Measurements from ENCODE around the gene FNBP1. TPM values are rescaled to one million over a fixed set of nuclear protein-coding genes. Genes with fewer than 3 reads are reported as not detected.
A peak's percentile ranks its signal among the peaks of the same experiment; 100 is the strongest.

The FNBP1 gene
- total RNA-seq, 6 donors from 2014 or later: 34.8 to 85.4 (median 51.6) TPM

GRCh38 chr9:129888293-129889121, 154.5 kb downstream of the FNBP1 start:
- H3K27ac ChIP-seq: peak overlapping the region; percentile 84 to 90 (median 86)
- TF ChIP-seq POLR2AphosphoS5 (IDR thresholded peaks at IDR 0.05) (peak; percentile 22 to 78), EP300 (IDR thresholded peaks at IDR 0.05) (no peak), POLR2A (IDR thresholded peaks at IDR 0.05) (peak in 1 of 4 donors; percentile 59), CTCF (IDR thresholded peaks at IDR 0.05) (no peak)
- no peaks in the 10 kb centered on the region for H3K9me3 ChIP-seq
- WGBS, 2 donors: 45 to 64% methylated on average over 17 to 29 of the region's 29 CpGs
- peak overlapping the region in 3 of 4 donors; percentile 4 to 26 (median 22) for H3K4me3 ChIP-seq
- peak; percentile 57 to 77 for DNase-seq
- peak in 1 of 2 donors; percentile 20 for ATAC-seq (ENCODE audit: low FRiP score in 2 of 2)
- H3K4me1 ChIP-seq: peaks cover 54 to 90% (median 75%) of the 10 kb centered on the region in 4 donors
- H3K27me3 ChIP-seq: no peaks in the 10 kb centered on the region
- peaks cover 0 to 4% (median 0%) of the 10 kb centered on the region in 4 donors for H3K36me3 ChIP-seq

- peaks cover 0 to 4% (median 0%) of the 10 kb centered on the region in 4 donors for H3K36me3 ChIP-seq
- peaks cover 49 to 87% (median 70%) of the 10 kb centered on the region in 4 donors for H3K4me1 ChIP-seq
- TF ChIP-seq POLR2A (IDR thresholded peaks at IDR 0.05): peak in 1 of 4 donors; percentile 20
- peak in 1 of 2 donors; percentile 44 for TF ChIP-seq POLR2AphosphoS5 (IDR thresholded peaks at IDR 0.05)
- no peak for TF ChIP-seq EP300 (IDR thresholded peaks at IDR 0.05)
- 52 to 66% methylated on average over 27 of the region's 27 CpGs for WGBS, 2 donors
- H3K27ac ChIP-seq: peak overlapping the region; percentile 84 to 90 (median 86)
- ATAC-seq (ENCODE audit: low FRiP score in 2 of 2): peak in 1 of 2 donors; percentile 5
- H3K4me3 ChIP-seq: peak overlapping the region in 3 of 4 donors; percentile 4 to 26 (median 22)
- DNase-seq: no peak
- H3K27me3 ChIP-seq: no peaks in the 10 kb centered on the region
- H3K9me3 ChIP-seq: no peaks in the 10 kb centered on the region
These were observed 155.4 kb downstream of the FNBP1 start for GRCh38 chr9:129887334-129888292.

- Histone ChIP-seq H3K36me3 (peaks cover 0 to 9% (median 0%) of the 10 kb centered on the region in 4 donors), H3K27me3 (no peaks in the 10 kb centered on the region), H3K9me3 (no peaks in the 10 kb centered on the region), H3K27ac (peak overlapping the region; percentile 84 to 90 (median 86)), H3K4me3 (peak overlapping the region in 3 of 4 donors; percentile 33 to 53 (median 41)), H3K4me1 (peaks cover 40 to 76% (median 61%) of the 10 kb centered on the region in 4 donors)
- TF ChIP-seq POLR2AphosphoS5 (IDR thresholded peaks at IDR 0.05) (no peak), EP300 (IDR thresholded peaks at IDR 0.05) (no peak)
- WGBS, 2 donors: 47 to 60% methylated on average over 8 to 20 of the region's 20 CpGs
- DNase-seq (peak in 1 of 2 donors; percentile 39), ATAC-seq (ENCODE audit: low FRiP score in 2 of 2) (no peak)
These were observed 156.5 kb downstream of the FNBP1 start for GRCh38 chr9:129886226-129887174.

GRCh38 chr9:129885670-129886106, 157.3 kb downstream of the FNBP1 start:
- H3K36me3 ChIP-seq: peaks cover 0 to 9% (median 3%) of the 10 kb centered on the region in 4 donors
- H3K27me3 ChIP-seq: no peaks in the 10 kb centered on the region
- DNase-seq (peak; percentile 97 to 98), ATAC-seq (ENCODE audit: low FRiP score in 2 of 2) (peak; percentile 95 to 96)
- peaks cover 38 to 68% (median 54%) of the 10 kb centered on the region in 4 donors for H3K4me1 ChIP-seq
- H3K9me3 ChIP-seq: no peaks in the 10 kb centered on the region
- WGBS, 2 donors: 1 to 2% methylated on average over 10 to 21 of the region's 27 CpGs
- H3K4me3 ChIP-seq: peak overlapping the region in 3 of 4 donors; percentile 33 to 53 (median 41)
- peak overlapping the region; percentile 84 to 90 (median 86) for H3K27ac ChIP-seq
- TF ChIP-seq POLR2A (IDR thresholded peaks at IDR 0.05) (peak in 1 of 4 donors; percentile 67), EP300 (IDR thresholded peaks at IDR 0.05) (peak in 1 of 4 donors; percentile 63), POLR2AphosphoS5 (IDR thresholded peaks at IDR 0.05) (peak; percentile 87), CTCF (IDR thresholded peaks at IDR 0.05) (peak; percentile 97 to 99 (median 99))
